Measurements from ENCODE around the gene CDK4.
"Not testable (repeated sequence)": the region's sequence is repeated elsewhere in the genome, so short reads cannot be mapped to it uniquely, and the experiment has no call there.

CDK4 gene

DNA sequence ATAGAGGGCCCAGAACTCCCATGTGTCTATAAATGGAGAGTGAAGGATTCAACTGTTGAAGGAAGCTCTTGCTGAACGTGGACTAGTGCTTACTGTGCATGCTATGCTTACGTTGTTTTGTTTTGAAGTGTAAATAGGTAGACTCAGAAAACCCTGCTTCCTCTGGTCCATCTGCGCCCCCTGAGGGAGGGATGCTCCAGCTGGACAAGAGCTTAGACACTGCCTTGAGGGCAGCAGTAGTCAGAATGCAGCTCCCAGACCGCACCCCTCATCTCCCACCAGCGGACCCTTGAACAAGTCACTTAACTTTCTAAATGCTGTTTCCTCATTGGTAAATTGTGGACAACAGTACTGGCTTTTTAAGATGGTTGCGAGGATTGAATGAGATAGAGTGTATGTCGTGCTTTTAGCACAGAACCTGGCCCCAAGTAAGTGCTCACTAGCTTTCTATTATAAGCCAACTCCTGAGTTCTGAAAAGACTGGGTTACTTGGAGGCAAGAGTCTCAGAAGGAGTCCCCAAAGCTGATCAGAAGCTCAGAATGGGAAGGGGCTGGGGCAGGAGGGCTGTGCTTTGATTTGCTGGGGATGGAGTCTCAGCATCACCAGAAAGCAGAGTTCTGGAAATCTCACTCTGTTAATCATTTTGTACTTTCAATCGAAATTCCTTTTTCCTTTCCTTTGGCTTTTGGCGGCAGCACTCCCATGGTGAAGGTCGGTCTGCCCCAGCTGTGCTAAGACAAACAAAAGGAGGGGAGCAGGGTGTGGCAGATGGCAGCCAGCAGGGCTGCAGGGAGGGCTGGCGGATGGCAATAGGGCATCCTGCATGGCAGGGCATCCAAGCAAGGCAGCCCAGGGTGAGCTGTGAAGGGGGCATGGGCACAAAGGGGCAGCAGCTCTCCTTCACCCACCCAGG, 29.1 kb downstream of the CDK4 start:
- Histone ChIP-seq H3K27me3 (replicated peaks; ENCODE audit: control insufficient read depth, insufficient read depth, low read length) (no peaks in the 10 kb centered on the region), H3K36me3 (ENCODE audit: control insufficient read depth, insufficient read depth, low read length) (peaks cover 44% of the 10 kb centered on the region), H3K4me3 (replicated peaks; ENCODE audit: low read depth, low read length) (no peak overlapping the region)
- TF ChIP-seq, protein P1, sequence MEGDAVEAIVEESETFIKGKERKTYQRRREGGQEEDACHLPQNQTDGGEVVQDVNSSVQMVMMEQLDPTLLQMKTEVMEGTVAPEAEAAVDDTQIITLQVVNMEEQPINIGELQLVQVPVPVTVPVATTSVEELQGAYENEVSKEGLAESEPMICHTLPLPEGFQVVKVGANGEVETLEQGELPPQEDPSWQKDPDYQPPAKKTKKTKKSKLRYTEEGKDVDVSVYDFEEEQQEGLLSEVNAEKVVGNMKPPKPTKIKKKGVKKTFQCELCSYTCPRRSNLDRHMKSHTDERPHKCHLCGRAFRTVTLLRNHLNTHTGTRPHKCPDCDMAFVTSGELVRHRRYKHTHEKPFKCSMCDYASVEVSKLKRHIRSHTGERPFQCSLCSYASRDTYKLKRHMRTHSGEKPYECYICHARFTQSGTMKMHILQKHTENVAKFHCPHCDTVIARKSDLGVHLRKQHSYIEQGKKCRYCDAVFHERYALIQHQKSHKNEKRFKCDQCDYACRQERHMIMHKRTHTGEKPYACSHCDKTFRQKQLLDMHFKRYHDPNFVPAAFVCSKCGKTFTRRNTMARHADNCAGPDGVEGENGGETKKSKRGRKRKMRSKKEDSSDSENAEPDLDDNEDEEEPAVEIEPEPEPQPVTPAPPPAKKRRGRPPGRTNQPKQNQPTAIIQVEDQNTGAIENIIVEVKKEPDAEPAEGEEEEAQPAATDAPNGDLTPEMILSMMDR (IDR thresholded peaks at IDR 0.05; ENCODE audit: insufficient read depth, low read length, poor library complexity, severe bottlenecking), result no peak
- no peak for DNase-seq (ENCODE audit: extremely low read depth, insufficient read length)

GRCh38 chr12:57721846-57722608, 30.1 kb downstream of the CDK4 start:
- not testable (repeated sequence) for H3K27me3 ChIP-seq (replicated peaks; ENCODE audit: control insufficient read depth, insufficient read depth, low read length); H3K4me3 ChIP-seq (replicated peaks; ENCODE audit: low read depth, low read length); DNase-seq (ENCODE audit: extremely low read depth, insufficient read length)
- peaks cover 38% of the 10 kb centered on the region for H3K36me3 ChIP-seq (ENCODE audit: control insufficient read depth, insufficient read depth, low read length)

GRCh38 chr12:57720606-57721595, 31.2 kb downstream of the CDK4 start:
- Histone ChIP-seq H3K36me3 (ENCODE audit: control insufficient read depth, insufficient read depth, low read length) (peaks cover 38% of the 10 kb centered on the region), H3K4me3 (replicated peaks; ENCODE audit: low read depth, low read length) (no peak overlapping the region), H3K27me3 (replicated peaks; ENCODE audit: control insufficient read depth, insufficient read depth, low read length) (no peaks in the 10 kb centered on the region)
- DNase-seq (ENCODE audit: extremely low read depth, insufficient read length), result no peak
- TF ChIP-seq, protein P1 (IDR thresholded peaks at IDR 0.05; ENCODE audit: insufficient read depth, low read length, poor library complexity, severe bottlenecking), result no peak

- no peak for DNase-seq (ENCODE audit: extremely low read depth, insufficient read length)
- TF ChIP-seq, protein P1 (IDR thresholded peaks at IDR 0.05; ENCODE audit: insufficient read depth, low read length, poor library complexity, severe bottlenecking), result no peak
Measured at GRCh38 chr12:57719777-57720605, 32.1 kb downstream of the CDK4 start.

DNA sequence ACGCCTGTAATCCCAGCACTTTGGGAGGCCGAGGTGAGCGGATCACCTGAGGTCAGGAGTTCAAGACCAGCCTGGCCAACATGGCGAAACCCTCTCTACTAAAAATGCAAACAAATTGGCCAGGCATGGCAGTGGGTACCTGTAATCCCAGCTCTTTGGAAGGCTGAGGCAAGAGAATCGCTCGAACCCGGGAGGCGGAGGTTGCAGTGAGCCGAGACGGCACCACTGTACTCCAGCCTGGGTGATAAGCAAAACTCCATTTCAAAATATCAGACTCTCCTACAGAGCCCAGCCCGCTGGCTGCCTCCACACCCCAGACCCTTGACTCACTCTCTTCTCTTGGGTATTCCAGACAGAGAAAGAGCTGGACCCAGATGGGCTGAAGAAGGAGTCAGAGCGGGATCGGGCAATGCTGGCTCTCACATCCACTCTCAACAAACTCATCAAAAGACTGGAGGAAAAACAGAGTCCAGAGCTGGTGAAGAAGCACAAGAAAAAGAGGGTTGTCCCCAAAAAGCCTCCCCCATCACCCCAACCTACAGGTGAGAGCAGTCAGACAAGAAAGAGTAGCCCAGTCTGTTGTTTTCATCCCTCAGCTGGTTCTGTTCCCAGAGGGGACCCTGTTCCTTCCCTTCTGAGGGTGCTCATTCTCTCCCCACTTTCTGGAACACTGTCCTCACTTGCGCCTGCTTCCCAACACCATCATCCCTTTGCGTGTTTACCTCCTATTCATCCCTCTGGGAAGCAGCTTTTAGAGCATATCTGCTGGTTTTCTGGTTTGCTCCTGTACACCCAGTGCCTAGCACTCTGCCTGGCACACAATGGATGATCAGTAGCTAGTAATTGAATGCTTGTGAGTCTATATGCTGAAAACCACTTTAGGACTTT, 33.2 kb downstream of the CDK4 start:
- no peak for DNase-seq (ENCODE audit: extremely low read depth, insufficient read length)
- Histone ChIP-seq H3K4me3 (replicated peaks; ENCODE audit: low read depth, low read length) (no peak overlapping the region), H3K27me3 (replicated peaks; ENCODE audit: control insufficient read depth, insufficient read depth, low read length) (no peaks in the 10 kb centered on the region), H3K36me3 (ENCODE audit: control insufficient read depth, insufficient read depth, low read length) (peaks cover 40% of the 10 kb centered on the region)
- TF ChIP-seq, protein P1 (IDR thresholded peaks at IDR 0.05; ENCODE audit: insufficient read depth, low read length, poor library complexity, severe bottlenecking), result no peak

More at GRCh38 chr12:57719777-57720605, 32.1 kb downstream of the CDK4 start:
- Histone ChIP-seq H3K4me3 (replicated peaks; ENCODE audit: low read depth, low read length) (no peak overlapping the region), H3K27me3 (replicated peaks; ENCODE audit: control insufficient read depth, insufficient read depth, low read length) (no peaks in the 10 kb centered on the region), H3K36me3 (ENCODE audit: control insufficient read depth, insufficient read depth, low read length) (peaks cover 37% of the 10 kb centered on the region)

Measured in GM06990 (cell line).